Smooth muscle cell (in vitro differentiated cells): ENCODE measurements around the gene CD160. TPM values are rescaled to one million over a fixed set of nuclear protein-coding genes. Genes with fewer than 3 reads are reported as not detected.
"Not testable (repeated sequence)": the region's sequence is repeated elsewhere in the genome, so short reads cannot be mapped to it uniquely, and the experiment has no call there.

Source experiments
- DNase-seq: peaks from one replicate; lab custom pipeline; 2025; ENCODE audit not compliant: unreplicated experiment; lab: John Stamatoyannopoulos, UW
- H2AFZ ChIP-seq: fragments of 200-600 bp; sonication (generic); 2 replicates; pipeline ENCODE4 v1.6.0; 2016; ENCODE audit warnings: antibody characterized with exemption, low read depth, mild to moderate bottlenecking
- H3F3A ChIP-seq: fragments of 200-600 bp; sonication (generic); 2 replicates; pipeline ENCODE4 v1.6.0; 2017; ENCODE audit warnings: antibody characterized with exemption, low read depth
- H3K27ac ChIP-seq: fragments of 200-600 bp; sonication (generic); 2 replicates; pipeline ENCODE4 v1.5.1; 2016; ENCODE audit warnings: low read depth, mild to moderate bottlenecking
- H3K27me3 ChIP-seq: fragments of 200-600 bp; sonication (generic); 2 replicates; pipeline ENCODE4 v1.6.1; 2016; ENCODE audit warnings: low read depth, mild to moderate bottlenecking
- H3K36me3 ChIP-seq: fragments of 200-600 bp; sonication (generic); 2 replicates; pipeline ENCODE4 v1.5.1; 2016; ENCODE audit warnings: low read depth
- H3K4me1 ChIP-seq: fragments of 200-600 bp; sonication (generic); 2 replicates; pipeline ENCODE4 v1.5.1; 2016; ENCODE audit warnings: low read depth
- H3K4me2 ChIP-seq: fragments of 200-600 bp; sonication (generic); 2 replicates; pipeline ENCODE4 v1.6.0; 2016; ENCODE audit warnings: mild to moderate bottlenecking
- H3K4me3 ChIP-seq: fragments of 200-600 bp; sonication (generic); 2 replicates; pipeline ENCODE4 v1.5.1; 2016; ENCODE audit warnings: mild to moderate bottlenecking
- H3K79me2 ChIP-seq: fragments of 200-600 bp; sonication (generic); 2 replicates; pipeline ENCODE4 v1.6.0; 2016; ENCODE audit warnings: low read depth, mild to moderate bottlenecking
- H3K9ac ChIP-seq: fragments of 200-600 bp; sonication (generic); 2 replicates; pipeline ENCODE4 v1.6.0; 2016; ENCODE audit warnings: low read depth
- H3K9me3 ChIP-seq: fragments of 200-600 bp; sonication (generic); replicated peaks from 2 replicates; pipeline ENCODE4 v1.5.1; 2016; ENCODE audit warnings: low read depth
- H4K20me1 ChIP-seq: fragments of 200-600 bp; sonication (generic); 2 replicates; pipeline ENCODE4 v1.6.0; 2016; ENCODE audit warnings: low read depth
- WGBS: methylation state at CpG from one replicate; pipeline ENCODE4 v1.1.7; 2016; ENCODE audit warnings: low lambda C conversion rate; 5-methylcytosine and 5-hydroxymethylcytosine counted together
- polyA plus RNA-seq: library from polyadenylated mRNA; unstranded; fragments of >200 nt; fragmentation: Nextera tagmentation; extraction: Ambion mirVana; gene quantifications from 2 replicates; pipeline ENCODE4 v1.2.1, GENCODE V29; 2016
- total RNA-seq: library from RNA; depleted of rRNA; stranded (reverse); fragments of >200 nt; gene quantifications from 2 replicates; pipeline ENCODE4 v1.2.3, GENCODE V29; 2014
- TF ChIP-seq, protein P1 (sequence below): fragments of 200-600 bp; sonication (generic); IDR thresholded peaks from 2 replicates; pipeline ENCODE4 v1.5.1; 2017; ENCODE audit warnings: borderline replicate concordance, mild to moderate bottlenecking, antibody characterized with exemption; ENCODE audit not compliant: insufficient read depth, poor library complexity, severe bottlenecking

The CD160 gene
- total and polyA plus RNA-seq, 2 experiments from 2014 or later, result not detected

DNA sequence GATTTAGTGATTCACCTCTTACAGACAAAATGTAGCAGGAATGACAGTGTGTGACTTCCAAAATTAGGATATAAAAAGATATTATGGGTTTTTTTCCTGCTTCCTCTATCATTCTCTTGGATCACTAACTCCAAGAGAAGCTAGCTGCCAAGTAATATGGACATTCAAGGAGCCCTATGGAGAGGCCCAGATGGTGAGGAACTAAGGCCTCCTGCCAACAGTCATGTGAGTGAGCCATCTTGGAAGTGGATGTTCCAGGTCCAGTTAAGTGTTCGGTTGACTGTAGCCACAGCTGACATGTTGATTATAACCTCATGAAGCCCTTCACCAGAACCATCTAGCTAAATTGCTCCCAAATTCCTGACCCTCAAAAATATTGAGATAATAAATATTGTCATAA, 38.8 kb downstream of the CD160 start:
- DNase-seq, result no peak
- no peak overlapping the region for H2AFZ ChIP-seq
- TF ChIP-seq, protein P1, sequence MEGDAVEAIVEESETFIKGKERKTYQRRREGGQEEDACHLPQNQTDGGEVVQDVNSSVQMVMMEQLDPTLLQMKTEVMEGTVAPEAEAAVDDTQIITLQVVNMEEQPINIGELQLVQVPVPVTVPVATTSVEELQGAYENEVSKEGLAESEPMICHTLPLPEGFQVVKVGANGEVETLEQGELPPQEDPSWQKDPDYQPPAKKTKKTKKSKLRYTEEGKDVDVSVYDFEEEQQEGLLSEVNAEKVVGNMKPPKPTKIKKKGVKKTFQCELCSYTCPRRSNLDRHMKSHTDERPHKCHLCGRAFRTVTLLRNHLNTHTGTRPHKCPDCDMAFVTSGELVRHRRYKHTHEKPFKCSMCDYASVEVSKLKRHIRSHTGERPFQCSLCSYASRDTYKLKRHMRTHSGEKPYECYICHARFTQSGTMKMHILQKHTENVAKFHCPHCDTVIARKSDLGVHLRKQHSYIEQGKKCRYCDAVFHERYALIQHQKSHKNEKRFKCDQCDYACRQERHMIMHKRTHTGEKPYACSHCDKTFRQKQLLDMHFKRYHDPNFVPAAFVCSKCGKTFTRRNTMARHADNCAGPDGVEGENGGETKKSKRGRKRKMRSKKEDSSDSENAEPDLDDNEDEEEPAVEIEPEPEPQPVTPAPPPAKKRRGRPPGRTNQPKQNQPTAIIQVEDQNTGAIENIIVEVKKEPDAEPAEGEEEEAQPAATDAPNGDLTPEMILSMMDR, result no peak
- peaks cover 10% of the 10 kb centered on the region for H3K36me3 ChIP-seq
- H3K27ac ChIP-seq, result no peak overlapping the region
- 100% methylated on average over 1 of the region's 1 CpG for WGBS
- no peaks in the 10 kb centered on the region for H4K20me1 ChIP-seq
- no peak overlapping the region for H3K9ac ChIP-seq
- no peaks in the 10 kb centered on the region for H3K4me1 ChIP-seq
- no peak overlapping the region for H3K4me3 ChIP-seq
- H3F3A ChIP-seq, result peaks cover 3% of the 10 kb centered on the region
- H3K4me2 ChIP-seq, result no peak overlapping the region
- no peaks in the 10 kb centered on the region for H3K27me3 ChIP-seq
- no peaks in the 10 kb centered on the region for H3K9me3 ChIP-seq
- no peaks in the 10 kb centered on the region for H3K79me2 ChIP-seq

DNA sequence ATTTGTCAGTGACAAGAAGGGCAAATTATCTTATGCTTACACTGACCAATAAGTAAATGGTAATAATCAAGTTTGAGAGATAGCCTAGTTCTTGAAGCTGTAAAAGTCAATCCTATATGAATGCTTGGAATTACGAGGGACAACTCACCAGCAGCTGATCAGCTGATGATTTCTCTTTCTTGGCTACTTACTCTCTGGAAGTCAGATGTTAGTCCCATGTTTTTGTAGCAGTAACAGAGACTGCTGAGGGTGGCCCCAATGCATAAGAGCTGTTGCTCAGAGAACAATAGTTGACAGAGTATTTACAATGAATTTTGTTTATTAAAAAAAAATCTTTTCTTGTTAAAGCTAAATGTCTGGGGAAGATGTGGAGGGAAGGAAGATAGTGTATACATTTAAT, 39.3 kb downstream of the CD160 start:
- 80% methylated on average over 1 of the region's 1 CpG for WGBS
- H3K79me2 ChIP-seq, result no peaks in the 10 kb centered on the region
- H3K4me2 ChIP-seq, result no peak overlapping the region
- H4K20me1 ChIP-seq, result no peaks in the 10 kb centered on the region
- H3K4me1 ChIP-seq, result no peaks in the 10 kb centered on the region
- H3K36me3 ChIP-seq, result peaks cover 10% of the 10 kb centered on the region
- no peaks in the 10 kb centered on the region for H3K9me3 ChIP-seq
- no peaks in the 10 kb centered on the region for H3K27me3 ChIP-seq
- no peak overlapping the region for H3K27ac ChIP-seq
- no peak for DNase-seq
- H3K4me3 ChIP-seq, result no peak overlapping the region
- H2AFZ ChIP-seq, result no peak overlapping the region
- TF ChIP-seq, protein P1, result no peak
- H3K9ac ChIP-seq, result no peak overlapping the region
- peaks cover under 1% of the 10 kb centered on the region for H3F3A ChIP-seq

DNA sequence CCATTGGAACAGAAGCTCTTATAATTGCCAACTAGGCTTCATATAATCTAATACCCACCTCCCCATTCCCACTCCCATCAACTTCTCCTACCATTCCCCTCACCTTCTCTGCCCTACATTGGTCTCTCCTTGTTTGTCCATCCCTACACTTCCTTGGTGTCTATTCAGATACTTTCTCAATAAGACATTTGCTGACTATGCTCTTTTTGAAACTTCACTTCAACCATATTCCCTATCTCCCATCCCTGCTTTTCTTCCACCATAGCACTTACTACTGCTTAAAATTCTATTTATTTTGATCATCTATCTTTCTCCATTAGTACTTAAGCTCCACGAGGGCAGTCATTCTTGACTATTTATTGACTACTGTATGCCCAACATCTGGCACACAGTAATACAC, 40.4 kb downstream of the CD160 start:
- peaks cover 10% of the 10 kb centered on the region for H3K36me3 ChIP-seq
- H4K20me1 ChIP-seq, result no peaks in the 10 kb centered on the region
- H3F3A ChIP-seq, result no peaks in the 10 kb centered on the region
- no peaks in the 10 kb centered on the region for H3K9me3 ChIP-seq
- no peak overlapping the region for H2AFZ ChIP-seq
- WGBS, result 97% methylated on average over 1 of the region's 1 CpG
- H3K4me2 ChIP-seq, result no peak overlapping the region
- no peak overlapping the region for H3K9ac ChIP-seq
- TF ChIP-seq, protein P1, result no peak
- no peaks in the 10 kb centered on the region for H3K27me3 ChIP-seq
- no peak for DNase-seq
- H3K4me3 ChIP-seq, result no peak overlapping the region
- H3K79me2 ChIP-seq, result no peaks in the 10 kb centered on the region
- H3K27ac ChIP-seq, result no peak overlapping the region
- H3K4me1 ChIP-seq, result no peaks in the 10 kb centered on the region

DNA sequence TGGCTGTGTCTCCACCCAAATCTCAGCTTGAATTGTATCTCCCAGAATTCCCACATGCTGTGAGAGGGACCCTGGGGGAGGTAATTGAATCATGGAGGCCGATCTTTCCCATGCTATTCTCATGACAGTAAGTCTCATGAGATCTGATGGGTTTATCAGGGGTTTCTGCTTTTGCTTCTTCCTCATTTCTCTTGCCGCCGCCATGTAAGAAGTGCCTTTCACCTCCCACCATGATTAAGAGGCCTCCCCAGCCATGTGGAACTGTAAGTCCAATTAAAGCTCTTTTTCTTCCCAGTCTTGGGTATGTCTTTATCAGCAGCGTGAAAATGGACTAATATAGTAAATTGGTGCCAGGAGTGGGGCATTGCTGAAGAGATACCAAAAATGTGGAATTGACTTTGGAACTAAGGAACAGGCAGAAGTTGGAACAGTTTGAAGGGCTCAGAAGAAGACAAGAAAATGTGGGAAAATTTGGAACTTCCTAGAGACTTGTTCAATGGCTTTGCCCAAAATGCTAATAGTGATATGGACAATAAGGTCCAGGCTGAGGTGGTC, 41.2 kb downstream of the CD160 start:
- not testable (repeated sequence) for H3K9me3 ChIP-seq, H3K9ac ChIP-seq, H3K4me1 ChIP-seq, H4K20me1 ChIP-seq, H3K4me3 ChIP-seq, H3K27ac ChIP-seq, H3F3A ChIP-seq, H3K79me2 ChIP-seq, H3K4me2 ChIP-seq, H3K27me3 ChIP-seq, H2AFZ ChIP-seq, DNase-seq
- 95% methylated on average over 4 of the region's 4 CpGs for WGBS
- peaks cover 10% of the 10 kb centered on the region for H3K36me3 ChIP-seq

DNA sequence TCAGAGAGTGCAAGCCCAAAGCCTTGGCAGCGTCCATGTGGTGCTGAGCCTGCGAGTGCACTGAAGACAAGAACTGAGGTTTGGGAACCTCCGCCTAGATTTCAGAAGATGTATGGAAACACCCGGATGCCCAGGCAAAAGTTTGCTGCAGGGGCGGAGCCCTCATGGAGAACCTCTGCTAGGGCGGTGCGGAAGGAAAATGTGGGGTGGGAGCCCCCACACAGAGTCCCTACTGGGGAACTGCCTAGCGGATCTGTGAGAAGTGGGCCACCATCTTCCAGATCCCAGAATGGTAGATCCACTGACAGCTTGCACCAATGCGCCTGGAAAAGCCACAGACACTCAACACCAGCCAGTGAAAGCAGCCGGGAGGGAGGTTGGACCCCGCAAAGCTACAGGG, 42.2 kb downstream of the CD160 start:
- H3K27me3 ChIP-seq, result not testable (repeated sequence)

DNA sequence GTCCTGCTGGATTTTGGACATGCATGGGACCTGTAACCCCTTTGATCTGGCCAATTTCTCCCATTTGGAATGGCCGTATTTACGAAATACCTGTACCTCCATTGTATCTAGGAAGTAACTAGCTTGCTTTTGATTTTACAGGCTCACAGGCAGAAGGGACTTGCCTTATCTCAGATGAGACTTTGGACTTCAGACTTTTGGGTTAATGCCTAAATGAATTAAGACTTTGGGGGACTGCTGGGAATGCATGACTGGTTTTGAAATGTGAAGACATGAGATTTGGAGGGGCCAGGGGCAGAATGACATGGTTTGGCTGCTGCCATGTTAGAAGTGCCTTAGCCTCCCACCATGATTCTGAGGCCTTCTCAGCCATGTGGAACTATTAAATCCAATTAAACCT, 42.7 kb downstream of the CD160 start:
- not testable (repeated sequence) for H3K27me3 ChIP-seq, H2AFZ ChIP-seq, H4K20me1 ChIP-seq, H3K27ac ChIP-seq, H3K4me2 ChIP-seq, H3K9me3 ChIP-seq, H3K4me3 ChIP-seq, H3K9ac ChIP-seq, H3F3A ChIP-seq, H3K79me2 ChIP-seq, H3K4me1 ChIP-seq, DNase-seq
- peaks cover 10% of the 10 kb centered on the region for H3K36me3 ChIP-seq
- 100% methylated on average over 2 of the region's 2 CpGs for WGBS

More for the DNA sequence above, 42.2 kb downstream of the CD160 start:
- H4K20me1 ChIP-seq, H3K9me3 ChIP-seq, H3K4me2 ChIP-seq, H3K9ac ChIP-seq, H3K27ac ChIP-seq, H3K4me1 ChIP-seq, H3K4me3 ChIP-seq, H2AFZ ChIP-seq, DNase-seq, H3F3A ChIP-seq, H3K79me2 ChIP-seq: not testable (repeated sequence)
- WGBS, result 98% methylated on average over 11 of the region's 11 CpGs
- H3K36me3 ChIP-seq, result peaks cover 10% of the 10 kb centered on the region
